GM12878 (cell line): Measurements from ENCODE around the gene DFFB. TPM values are rescaled to one million over a fixed set of nuclear protein-coding genes. Genes with fewer than 3 reads are reported as not detected.

Experiments
- ATAC-seq: fragments of 200-7000 bp; cut with Tn5 transposase; 3 replicates; pipeline ENCODE4 v1.9.1; 2020; ENCODE audit warnings: mild to moderate bottlenecking, moderate library complexity
- BruUV-seq: library from RNA; stranded (reverse); fragments of 400-500 nt; replicated peaks from 2 replicates; lab custom pipeline; 2021; lab: Mats Ljungman, UMichigan
- CTCF ChIA-PET: fragments of 300-600 bp; sonication (Branson Sonifier 250); formaldehyde crosslinking; extraction: SDS; loops from one replicate; lab custom pipeline; 2021; ENCODE audit warnings: inconsistent platforms; lab: Yijun Ruan, JAX
- POLR2A ChIA-PET: fragments of 350-600 bp; formaldehyde crosslinking; extraction: SDS; loops from one replicate; lab custom pipeline; 2021; ENCODE audit warnings: inconsistent platforms; lab: Charles Lee
- RAD21 ChIA-PET: fragments of 300-600 bp; sonication (Branson Sonifier 250); formaldehyde crosslinking; loops from one replicate; lab custom pipeline; 2023; ENCODE audit warnings: antibody characterized with exemption; ENCODE audit not compliant: unreplicated experiment; lab: Charles Lee
- SMC1A ChIA-PET: fragments of 300-600 bp; sonication (Branson Sonifier 250); formaldehyde crosslinking; loops from one replicate; lab custom pipeline; 2023; ENCODE audit not compliant: unreplicated experiment, uncharacterized antibody; lab: Charles Lee
- DNase-seq: peaks from one replicate; pipeline ENCODE4 v3.0.0-alpha.2; 2011; ENCODE audit warnings: low read depth, low spot score
- FAIRE-seq: peaks from 3 replicates; lab custom pipeline; 2011; peaks lifted over from hg19 to GRCh38; lab: Jason Lieb, UNC
- H2AFZ ChIP-seq: 2 replicates; pipeline ENCODE4 v1.6.0; 2011; ENCODE audit warnings: low read depth, low read length, control low read depth; ENCODE audit not compliant: control insufficient read depth
- H3K27ac ChIP-seq: 2 replicates; pipeline ENCODE4 v1.5.1; 2011; ENCODE audit warnings: control low read depth; ENCODE audit not compliant: control insufficient read depth, insufficient read depth
- H3K27me3 ChIP-seq, 2 experiments: replicated peaks in 1 of 2; 2 replicates each; pipeline versions ENCODE4 v1.6.0 to v1.6.1; 2011; ENCODE audit warnings: low read length in 1 of 2; ENCODE audit not compliant: control insufficient read depth in 2 of 2, insufficient read depth in 2 of 2
- H3K36me3 ChIP-seq, 2 experiments: 2 replicates each; pipeline ENCODE4 v1.5.1; 2011; ENCODE audit warnings: low read length in 1 of 2; ENCODE audit not compliant: control insufficient read depth in 2 of 2, insufficient read depth in 2 of 2
- H3K4me1 ChIP-seq: 2 replicates; pipeline ENCODE4 v1.6.1; 2011; ENCODE audit warnings: mild to moderate bottlenecking, low read length, moderate library complexity, mixed read lengths; ENCODE audit not compliant: control insufficient read depth, insufficient read depth
- H3K4me2 ChIP-seq: 2 replicates; pipeline ENCODE4 v1.6.0; 2011; ENCODE audit warnings: control low read depth; ENCODE audit not compliant: control insufficient read depth, insufficient read depth
- H3K4me3 ChIP-seq: fragments of 200-600 bp; sonication (generic); 2 replicates; pipeline ENCODE4 v1.5.1; 2016
- H3K79me2 ChIP-seq: 2 replicates; pipeline ENCODE4 v1.6.0; 2011; ENCODE audit warnings: low read length; ENCODE audit not compliant: control insufficient read depth, insufficient read depth
- H3K9ac ChIP-seq: 2 replicates; pipeline ENCODE4 v1.8.0; 2011; ENCODE audit warnings: low read length, control low read depth, mixed read lengths; ENCODE audit not compliant: control insufficient read depth, insufficient read depth
- H3K9me3 ChIP-seq: replicated peaks from 3 replicates; pipeline ENCODE4 v1.5.1; 2011; ENCODE audit warnings: mild to moderate bottlenecking, low read length; ENCODE audit not compliant: control insufficient read depth, insufficient read depth
- H4K20me1 ChIP-seq: 2 replicates; pipeline ENCODE4 v1.6.0; 2011; ENCODE audit not compliant: control insufficient read depth, insufficient read depth
- HDAC2 ChIP-seq: fragments of 200-600 bp; sonication (generic); IDR thresholded peaks from 2 replicates; pipeline ENCODE4 v1.6.1; 2017
- POLR2A ChIP-seq: IDR thresholded peaks from 2 replicates; pipeline ENCODE4 v1.6.1; 2011; ENCODE audit warnings: low read depth, mild to moderate bottlenecking, low read length
- POLR2AphosphoS5 ChIP-seq: IDR thresholded peaks from 2 replicates; pipeline ENCODE4 v1.6.1; 2011; ENCODE audit warnings: mild to moderate bottlenecking, low read length, inconsistent platforms
- RCOR1 ChIP-seq: conservative IDR thresholded peaks from 2 replicates; pipeline ENCODE4 v1.6.1; 2012; ENCODE audit warnings: low read depth, low read length, improper control_type of control experiment
- SMAD5 ChIP-seq: IDR thresholded peaks from 2 replicates; pipeline ENCODE4 v1.6.1; 2016; ENCODE audit warnings: antibody characterized with exemption, low read depth
- SRF ChIP-seq, 2 experiments: IDR thresholded peaks; 2 replicates each; pipeline ENCODE4 v1.6.1; 2011; ENCODE audit warnings: low read depth in 2 of 2, low read length in 2 of 2, mild to moderate bottlenecking in 1 of 2, moderate library complexity in 1 of 2
- ZNF207 ChIP-seq: fragments of 450-650 bp; IDR thresholded peaks from 2 replicates; pipeline ENCODE4 v1.6.1; 2014; ENCODE audit warnings: antibody characterized with exemption, mild to moderate bottlenecking, borderline replicate concordance
- ZNF217 ChIP-seq: fragments of 450-650 bp; IDR thresholded peaks from 2 replicates; pipeline ENCODE4 v1.6.1; 2017; ENCODE audit warnings: antibody characterized with exemption, mild to moderate bottlenecking
- WGBS: methylation state at CpG from one replicate; pipeline ENCODE4 v1.1.6; 2016; ENCODE audit warnings: low lambda C conversion rate; ENCODE audit not compliant: insufficient replicate concordance, insufficient coverage; ENCODE audit errors: missing lambda C conversion rate; 5-methylcytosine and 5-hydroxymethylcytosine counted together
- in situ Hi-C: fragments of 300-500 bp; cut with MboI; formaldehyde crosslinking; loops from 9 replicates; pipeline ENCODE4 v1.14.3; 2018; ENCODE audit warnings: mixed read lengths
- intact Hi-C: fragments of 100-400 bp; cut with micrococcal nuclease; formaldehyde crosslinking; loops from one replicate; pipeline ENCODE4 v1.14.2; 2022; ENCODE audit not compliant: unreplicated experiment
- polyA plus RNA-seq, 11 experiments: library from polyadenylated mRNA; depleted of rRNA in 4 of 11; unstranded in 6 of 11; stranded (reverse) in 5 of 11; fragments of >200 nt; fragmentation: Nextera tagmentation in 4 of 11; fragmentation: Illumina TruSeq in 1 of 11; extraction: Ambion mirVana in 4 of 11; extraction: Trizol in 1 of 11; gene quantifications; 1 replicate in 1 of 11; 2 replicates in 10 of 11; pipeline versions ENCODE4 v1.2.1 to v1.2.3, GENCODE V29; 2011 to 2016; ENCODE audit warnings: inconsistent platforms in 2 of 11, missing spikeins in 2 of 11, low read depth in 1 of 11
- total RNA-seq, 4 experiments: library from RNA; depleted of rRNA in 3 of 4; stranded (reverse); fragments of >200 nt in 3 of 4; fragmentation: Illumina TruSeq in 1 of 4; extraction: Trizol in 1 of 4; gene quantifications; 2 replicates each; pipeline versions ENCODE4 v1.2.1 to v1.2.3, GENCODE V29; 2013 to 2021
- TF ChIP-seq, protein P1 (sequence below): fragments of 450-650 bp; formaldehyde crosslinking; IDR thresholded peaks from 2 replicates; pipeline ENCODE4 v1.4.0; 2020; ENCODE audit warnings: mild to moderate bottlenecking, moderate library complexity

The DFFB gene
- total and polyA plus RNA-seq, 10 of the 15 experiments (the other 5 are each of a cell fraction or from before 2014, with no cell fraction given) = 2.7 to 10.7 (median 6.5) TPM

GRCh38 chr1:3912809-3913685 lies 55.8 kb downstream of the DFFB start:
- WGBS = 55% methylated on average over 23 of the region's 23 CpGs
- TF ChIP-seq POLR2A (no peak), ZNF217 (no peak), ZNF207 (no peak), SMAD5 (no peak), POLR2AphosphoS5 (no peak), RCOR1 (no peak), HDAC2 (no peak), SRF (IDR thresholded peaks at IDR 0.05; ENCODE audit: low read depth in 2 of 2, low read length in 2 of 2) (no peak)
- TF ChIP-seq, protein P1, sequence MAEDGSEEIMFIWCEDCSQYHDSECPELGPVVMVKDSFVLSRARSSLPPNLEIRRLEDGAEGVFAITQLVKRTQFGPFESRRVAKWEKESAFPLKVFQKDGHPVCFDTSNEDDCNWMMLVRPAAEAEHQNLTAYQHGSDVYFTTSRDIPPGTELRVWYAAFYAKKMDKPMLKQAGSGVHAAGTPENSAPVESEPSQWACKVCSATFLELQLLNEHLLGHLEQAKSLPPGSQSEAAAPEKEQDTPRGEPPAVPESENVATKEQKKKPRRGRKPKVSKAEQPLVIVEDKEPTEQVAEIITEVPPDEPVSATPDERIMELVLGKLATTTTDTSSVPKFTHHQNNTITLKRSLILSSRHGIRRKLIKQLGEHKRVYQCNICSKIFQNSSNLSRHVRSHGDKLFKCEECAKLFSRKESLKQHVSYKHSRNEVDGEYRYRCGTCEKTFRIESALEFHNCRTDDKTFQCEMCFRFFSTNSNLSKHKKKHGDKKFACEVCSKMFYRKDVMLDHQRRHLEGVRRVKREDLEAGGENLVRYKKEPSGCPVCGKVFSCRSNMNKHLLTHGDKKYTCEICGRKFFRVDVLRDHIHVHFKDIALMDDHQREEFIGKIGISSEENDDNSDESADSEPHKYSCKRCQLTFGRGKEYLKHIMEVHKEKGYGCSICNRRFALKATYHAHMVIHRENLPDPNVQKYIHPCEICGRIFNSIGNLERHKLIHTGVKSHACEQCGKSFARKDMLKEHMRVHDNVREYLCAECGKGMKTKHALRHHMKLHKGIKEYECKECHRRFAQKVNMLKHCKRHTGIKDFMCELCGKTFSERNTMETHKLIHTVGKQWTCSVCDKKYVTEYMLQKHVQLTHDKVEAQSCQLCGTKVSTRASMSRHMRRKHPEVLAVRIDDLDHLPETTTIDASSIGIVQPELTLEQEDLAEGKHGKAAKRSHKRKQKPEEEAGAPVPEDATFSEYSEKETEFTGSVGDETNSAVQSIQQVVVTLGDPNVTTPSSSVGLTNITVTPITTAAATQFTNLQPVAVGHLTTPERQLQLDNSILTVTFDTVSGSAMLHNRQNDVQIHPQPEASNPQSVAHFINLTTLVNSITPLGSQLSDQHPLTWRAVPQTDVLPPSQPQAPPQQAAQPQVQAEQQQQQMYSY (CRISPR knock-in tag) = no peak
- H3K9ac ChIP-seq = no peak overlapping the region
- no peaks in the 10 kb centered on the region for H3K79me2 ChIP-seq
- H3K4me2 ChIP-seq = no peak overlapping the region
- intact Hi-C loops = loop anchor here (5.0 kb wide), 2 partner anchors 914 to 1834 kb away; no protein-coding TSS in a partner anchor
- no peaks in the 10 kb centered on the region for H4K20me1 ChIP-seq
- BruUV-seq = no TSS peak
- CTCF ChIA-PET = interaction anchor here (0.6 to 0.7 kb wide), 3 partner anchors 10 to 680 kb away, joined by 3 read pairs; no protein-coding TSS in a partner anchor
- RAD21 ChIA-PET = interaction anchor here (0.7 kb wide), 1 partner anchor 1833 kb away, joined by 3 read pairs; no protein-coding TSS in a partner anchor
- ATAC-seq = no peak
- POLR2A ChIA-PET = no interaction called here
- no peaks in the 10 kb centered on the region for H3K4me1 ChIP-seq
- peaks cover 3 to 4% of the 10 kb centered on the region in 2 experiments; a peak in 3 of 4 replicates for H3K27me3 ChIP-seq
- no peak for DNase-seq
- SMC1A ChIA-PET = no interaction called here
- in situ Hi-C loops = loop anchor here (5.0 to 10.0 kb wide), 2 partner anchors 909 to 1832 kb away; no protein-coding TSS in a partner anchor
- no peak overlapping the region for H3K27ac ChIP-seq
- no peaks in the 10 kb centered on the region for H3K36me3 ChIP-seq
- no peaks in the 10 kb centered on the region for H3K9me3 ChIP-seq
- H2AFZ ChIP-seq = no peak overlapping the region
- no peak for FAIRE-seq
- H3K4me3 ChIP-seq = no peak overlapping the region
